ENCODE measurements around the gene ORM1.

Gene ORM1

GRCh38 chr9:114344692-114345091 lies 21.8 kb downstream of the ORM1 start:
- no peak for DNase-seq

- DNase-seq = no peak
These were observed 22.7 kb downstream of the ORM1 start for GRCh38 chr9:114345493-114346065.

- DNase-seq = no peak
These were observed 23.2 kb downstream of the ORM1 start for GRCh38 chr9:114346146-114346545.

GRCh38 chr9:114347675-114348074 lies 24.8 kb downstream of the ORM1 start:
- no peak for DNase-seq

GRCh38 chr9:114348261-114348905 lies 25.5 kb downstream of the ORM1 start:
- no peak for DNase-seq

GRCh38 chr9:114348906-114349482 lies 26.1 kb downstream of the ORM1 start:
- DNase-seq = peak; percentile 55

- no peak for DNase-seq
These were observed 27.0 kb downstream of the ORM1 start for GRCh38 chr9:114349713-114350480.

GRCh38 chr9:114350636-114351401 lies 27.9 kb downstream of the ORM1 start:
- no peak for DNase-seq

- no peak for DNase-seq
These were observed 29.0 kb downstream of the ORM1 start for GRCh38 chr9:114351932-114352331.

- DNase-seq = no peak
These were observed 32.9 kb downstream of the ORM1 start for GRCh38 chr9:114355821-114356220.

- no peak for DNase-seq
These were observed 33.9 kb downstream of the ORM1 start for GRCh38 chr9:114356792-114357191.

- no peak for DNase-seq
These were observed 34.5 kb downstream of the ORM1 start for GRCh38 chr9:114357360-114357759.

- DNase-seq = no peak
These were observed 35.0 kb downstream of the ORM1 start for GRCh38 chr9:114357911-114358328.

- no peak for DNase-seq
These were observed 36.9 kb downstream of the ORM1 start for GRCh38 chr9:114359801-114360200.

GRCh38 chr9:114361542-114361941 lies 38.6 kb downstream of the ORM1 start:
- DNase-seq = no peak

- no peak for DNase-seq
These were observed 39.5 kb downstream of the ORM1 start for GRCh38 chr9:114362394-114362793.

- DNase-seq = no peak
These were observed 40.5 kb downstream of the ORM1 start for GRCh38 chr9:114363424-114363823.

- no peak for DNase-seq
These were observed 41.5 kb downstream of the ORM1 start for GRCh38 chr9:114364134-114365041.

- DNase-seq = no peak
These were observed 42.3 kb downstream of the ORM1 start for GRCh38 chr9:114365194-114365593.

GRCh38 chr9:114366334-114367128 lies 43.6 kb downstream of the ORM1 start:
- DNase-seq = no peak

GRCh38 chr9:114367366-114367765 lies 44.5 kb downstream of the ORM1 start:
- no peak for DNase-seq
